ENCODE measurements around the gene SEC61B. TPM values are rescaled to one million over a fixed set of nuclear protein-coding genes. Genes with fewer than 3 reads are reported as not detected.
"Not testable (repeated sequence)": the region's sequence is repeated elsewhere in the genome, so short reads cannot be mapped to it uniquely, and the experiment has no call there.

SEC61B gene
- total RNA-seq, 2 donors from 2014 or later: 126 to 166 TPM

- Histone ChIP-seq H3K9ac (ENCODE audit: low read depth in 2 of 2, low read length in 2 of 2) (no peak overlapping the region), H3K4me3 (no peak overlapping the region), H3K27me3 (no peaks in the 10 kb centered on the region), H3K27ac (no peak overlapping the region), H3K9me3 (no peaks in the 10 kb centered on the region), H3K4me1 (no peaks in the 10 kb centered on the region), H3K36me3 (no peaks in the 10 kb centered on the region)
- no peak for DNase-seq
- intact Hi-C loops (cut with DNase I): no loop called here
- TF ChIP-seq, protein P1, sequence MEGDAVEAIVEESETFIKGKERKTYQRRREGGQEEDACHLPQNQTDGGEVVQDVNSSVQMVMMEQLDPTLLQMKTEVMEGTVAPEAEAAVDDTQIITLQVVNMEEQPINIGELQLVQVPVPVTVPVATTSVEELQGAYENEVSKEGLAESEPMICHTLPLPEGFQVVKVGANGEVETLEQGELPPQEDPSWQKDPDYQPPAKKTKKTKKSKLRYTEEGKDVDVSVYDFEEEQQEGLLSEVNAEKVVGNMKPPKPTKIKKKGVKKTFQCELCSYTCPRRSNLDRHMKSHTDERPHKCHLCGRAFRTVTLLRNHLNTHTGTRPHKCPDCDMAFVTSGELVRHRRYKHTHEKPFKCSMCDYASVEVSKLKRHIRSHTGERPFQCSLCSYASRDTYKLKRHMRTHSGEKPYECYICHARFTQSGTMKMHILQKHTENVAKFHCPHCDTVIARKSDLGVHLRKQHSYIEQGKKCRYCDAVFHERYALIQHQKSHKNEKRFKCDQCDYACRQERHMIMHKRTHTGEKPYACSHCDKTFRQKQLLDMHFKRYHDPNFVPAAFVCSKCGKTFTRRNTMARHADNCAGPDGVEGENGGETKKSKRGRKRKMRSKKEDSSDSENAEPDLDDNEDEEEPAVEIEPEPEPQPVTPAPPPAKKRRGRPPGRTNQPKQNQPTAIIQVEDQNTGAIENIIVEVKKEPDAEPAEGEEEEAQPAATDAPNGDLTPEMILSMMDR (IDR thresholded peaks at IDR 0.05): no peak
Measured at GRCh38 chr9:99192786-99193465, 29.2 kb upstream of the SEC61B start.

GRCh38 chr9:99193466-99193821, 28.6 kb upstream of the SEC61B start:
- Histone ChIP-seq H3K9me3 (no peaks in the 10 kb centered on the region), H3K27me3 (no peaks in the 10 kb centered on the region), H3K4me3 (no peak overlapping the region), H3K27ac (no peak overlapping the region), H3K36me3 (no peaks in the 10 kb centered on the region), H3K4me1 (no peaks in the 10 kb centered on the region), H3K9ac (ENCODE audit: low read depth in 2 of 2, low read length in 2 of 2) (no peak overlapping the region)
- DNase-seq: no peak
- intact Hi-C loops (cut with DNase I): no loop called here
- TF ChIP-seq, protein P1 (IDR thresholded peaks at IDR 0.05): no peak

DNA sequence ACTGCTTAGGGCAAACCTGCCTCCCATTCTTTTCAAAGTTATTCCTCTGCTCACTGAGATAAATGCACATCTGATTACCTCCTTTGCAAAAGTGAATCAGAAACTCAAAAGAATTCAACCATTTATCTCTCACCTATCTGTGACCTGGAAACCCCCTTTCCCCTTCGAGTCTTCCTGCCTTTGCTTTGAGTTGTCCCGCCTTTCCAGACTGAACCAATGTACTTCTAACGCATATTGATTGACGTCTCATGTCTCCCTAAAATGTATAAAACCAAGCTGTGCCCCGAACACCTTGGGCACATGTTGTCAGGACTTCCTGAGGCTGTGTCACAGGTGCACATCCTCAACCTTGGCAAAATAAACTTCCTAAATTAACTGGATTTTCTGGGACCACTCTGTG, 25.6 kb upstream of the SEC61B start:
- H3K9me3 ChIP-seq; H3K27ac ChIP-seq; DNase-seq; intact Hi-C loops (cut with DNase I); H3K27me3 ChIP-seq; H3K9ac ChIP-seq (ENCODE audit: low read depth in 2 of 2, low read length in 2 of 2); H3K36me3 ChIP-seq; H3K4me3 ChIP-seq; H3K4me1 ChIP-seq: not testable (repeated sequence)

GRCh38 chr9:99197124-99197630, 24.9 kb upstream of the SEC61B start:
- no peaks in the 10 kb centered on the region for H3K9me3 ChIP-seq
- no peaks in the 10 kb centered on the region for H3K27me3 ChIP-seq
- H3K27ac ChIP-seq: no peak overlapping the region
- H3K36me3 ChIP-seq: no peaks in the 10 kb centered on the region
- H3K4me1 ChIP-seq: no peaks in the 10 kb centered on the region
- DNase-seq: no peak
- intact Hi-C loops (cut with DNase I): no loop called here
- no peak overlapping the region for H3K4me3 ChIP-seq
- TF ChIP-seq, protein P1 (IDR thresholded peaks at IDR 0.05): no peak
- no peak overlapping the region for H3K9ac ChIP-seq (ENCODE audit: low read depth in 2 of 2, low read length in 2 of 2)

- Histone ChIP-seq H3K9ac (ENCODE audit: low read depth in 2 of 2, low read length in 2 of 2) (no peak overlapping the region), H3K4me3 (no peak overlapping the region), H3K36me3 (no peaks in the 10 kb centered on the region), H3K9me3 (no peaks in the 10 kb centered on the region), H3K27ac (no peak overlapping the region), H3K27me3 (no peaks in the 10 kb centered on the region), H3K4me1 (no peaks in the 10 kb centered on the region)
- TF ChIP-seq, protein P1 (IDR thresholded peaks at IDR 0.05): no peak
- intact Hi-C loops (cut with DNase I): no loop called here
- no peak for DNase-seq
Measured at GRCh38 chr9:99197987-99198386, 24.1 kb upstream of the SEC61B start.

GRCh38 chr9:99199938-99200539, 22.0 kb upstream of the SEC61B start:
- no peak overlapping the region for H3K27ac ChIP-seq
- intact Hi-C loops (cut with DNase I): no loop called here
- TF ChIP-seq, protein P1 (IDR thresholded peaks at IDR 0.05): no peak
- H3K27me3 ChIP-seq: no peaks in the 10 kb centered on the region
- H3K36me3 ChIP-seq: no peaks in the 10 kb centered on the region
- no peaks in the 10 kb centered on the region for H3K4me1 ChIP-seq
- no peak for DNase-seq
- H3K4me3 ChIP-seq: no peak overlapping the region
- no peaks in the 10 kb centered on the region for H3K9me3 ChIP-seq
- no peak overlapping the region for H3K9ac ChIP-seq (ENCODE audit: low read depth in 2 of 2, low read length in 2 of 2)

All from colonic mucosa (tissue), 4 donors.